ENCODE data around the gene GPATCH3. TPM values are rescaled to one million over a fixed set of nuclear protein-coding genes. Genes with fewer than 3 reads are reported as not detected.
A peak's percentile ranks its signal among the peaks of the same experiment; 100 is the strongest.
"Not testable (repeated sequence)": the region's sequence is repeated elsewhere in the genome, so short reads cannot be mapped to it uniquely, and the experiment has no call there.

The GPATCH3 gene
- total RNA-seq, 2 experiments from 2014 or later = 7.0 to 8.7 TPM

DNA sequence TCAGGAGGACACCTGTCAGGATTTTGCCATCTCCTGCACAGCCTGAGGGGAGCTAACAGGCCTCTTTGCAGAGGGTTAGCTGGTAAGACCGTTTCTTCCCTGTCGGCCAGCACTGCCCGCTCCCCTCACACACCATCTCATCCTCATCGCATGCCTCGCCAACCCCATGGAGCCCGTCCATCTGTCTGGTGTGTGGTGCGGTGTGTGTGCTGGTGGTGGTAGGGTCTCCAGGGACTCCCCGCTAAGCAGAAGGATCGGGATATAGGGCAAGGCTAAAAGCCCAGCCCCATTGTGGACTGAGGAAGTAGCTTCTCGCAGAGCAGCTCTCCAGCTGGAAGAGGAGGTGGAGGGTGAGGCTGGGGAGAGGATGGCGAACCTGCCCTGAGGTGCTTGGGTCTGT lies 44.1 kb downstream of the GPATCH3 start:
- Mint-ChIP-seq H3K36me3 (ENCODE audit: low read depth) (peaks cover 29% of the 10 kb centered on the region), H3K4me1 (no peaks in the 10 kb centered on the region), H3K4me3 (no peak overlapping the region), H3K9me3 (ENCODE audit: low read depth) (no peaks in the 10 kb centered on the region), H3K27ac (no peak overlapping the region), H3K27me3 (no peaks in the 10 kb centered on the region)
- ChIA-PET POLR2A (interaction anchor here (1.7 kb wide), 1 partner anchor 9 kb away, joined by 11 read pairs; no protein-coding TSS in a partner anchor), CTCF (interaction anchor here (0.6 to 2.5 kb wide), 4 partner anchors 9 to 254 kb away, joined by 4 to 7 read pairs (median 4); no protein-coding TSS in a partner anchor)
- no peak for ATAC-seq
- DNase-seq = no peak
- intact Hi-C loops (cut with DNase I, micrococcal nuclease) = no loop called here

DNA sequence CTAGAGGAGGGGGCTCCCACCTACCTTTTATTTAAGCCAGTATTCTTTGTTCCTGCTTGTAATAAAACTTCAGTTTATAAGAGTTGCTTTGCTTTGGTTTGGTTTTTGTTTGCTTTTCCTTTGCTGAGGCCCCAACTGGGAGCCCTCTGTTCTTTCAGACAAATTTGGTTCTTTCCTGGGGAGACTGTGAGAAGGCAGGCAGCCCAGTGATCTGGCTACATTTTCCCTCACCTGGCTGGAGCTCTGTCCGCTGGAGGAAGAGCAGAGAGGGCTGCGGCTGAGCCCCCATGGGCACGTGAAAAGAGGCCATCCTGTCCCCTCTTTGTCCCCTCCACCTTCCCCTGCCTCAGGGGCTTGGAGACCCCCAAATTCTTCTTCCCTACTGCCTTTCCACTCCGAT lies 44.6 kb downstream of the GPATCH3 start:
- DNase-seq (no peak), ATAC-seq (no peak)
- intact Hi-C loops (cut with DNase I, micrococcal nuclease) = no loop called here
- H3K9me3 Mint-ChIP-seq (ENCODE audit: low read depth) = no peaks in the 10 kb centered on the region
- POLR2A ChIA-PET = interaction anchor here (1.7 kb wide), 1 partner anchor 10 kb away, joined by 11 read pairs; no protein-coding TSS in a partner anchor
- no peak overlapping the region for H3K4me3 Mint-ChIP-seq
- no peaks in the 10 kb centered on the region for H3K4me1 Mint-ChIP-seq
- H3K36me3 Mint-ChIP-seq (ENCODE audit: low read depth) = peaks cover 33% of the 10 kb centered on the region
- H3K27ac Mint-ChIP-seq = no peak overlapping the region
- CTCF ChIA-PET = interaction anchor here (0.6 to 1.1 kb wide), 4 partner anchors 9 to 44 kb away, joined by 3 to 4 read pairs (median 4); no protein-coding TSS in a partner anchor
- H3K27me3 Mint-ChIP-seq = no peaks in the 10 kb centered on the region

DNA sequence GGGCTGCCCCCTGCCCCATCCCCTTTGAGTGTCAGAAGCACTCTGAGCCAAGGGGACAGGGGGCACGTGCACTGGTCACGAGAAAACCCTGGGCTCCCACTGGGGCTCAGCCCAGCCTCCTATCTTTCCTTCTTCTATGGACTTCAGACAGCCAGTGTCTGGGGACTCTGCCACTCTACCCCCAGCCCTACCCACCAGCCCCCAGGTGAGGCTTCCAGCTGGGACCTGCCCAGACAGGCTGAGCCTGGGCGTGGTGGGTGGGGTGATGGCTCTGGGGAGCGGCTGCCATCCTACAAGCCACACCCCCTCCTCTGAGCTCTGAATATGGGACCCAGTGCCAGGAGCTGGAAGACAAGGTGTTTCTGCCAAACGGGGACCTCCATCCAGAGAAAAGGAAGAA lies 45.4 kb downstream of the GPATCH3 start:
- DNase-seq (no peak), ATAC-seq (no peak)
- CTCF ChIA-PET = interaction anchor here (0.6 to 1.1 kb wide), 5 partner anchors 9 to 478 kb away, joined by 3 to 4 read pairs (median 3); no protein-coding TSS in a partner anchor
- intact Hi-C loops (cut with DNase I, micrococcal nuclease) = no loop called here
- Mint-ChIP-seq H3K36me3 (ENCODE audit: low read depth) (peaks cover 35% of the 10 kb centered on the region), H3K4me3 (no peak overlapping the region), H3K4me1 (no peaks in the 10 kb centered on the region), H3K27ac (peak overlapping the region; percentile 51), H3K9me3 (ENCODE audit: low read depth) (no peaks in the 10 kb centered on the region), H3K27me3 (no peaks in the 10 kb centered on the region)
- POLR2A ChIA-PET = interaction anchor here (1.7 kb wide), 1 partner anchor 11 kb away, joined by 11 read pairs; no protein-coding TSS in a partner anchor

DNA sequence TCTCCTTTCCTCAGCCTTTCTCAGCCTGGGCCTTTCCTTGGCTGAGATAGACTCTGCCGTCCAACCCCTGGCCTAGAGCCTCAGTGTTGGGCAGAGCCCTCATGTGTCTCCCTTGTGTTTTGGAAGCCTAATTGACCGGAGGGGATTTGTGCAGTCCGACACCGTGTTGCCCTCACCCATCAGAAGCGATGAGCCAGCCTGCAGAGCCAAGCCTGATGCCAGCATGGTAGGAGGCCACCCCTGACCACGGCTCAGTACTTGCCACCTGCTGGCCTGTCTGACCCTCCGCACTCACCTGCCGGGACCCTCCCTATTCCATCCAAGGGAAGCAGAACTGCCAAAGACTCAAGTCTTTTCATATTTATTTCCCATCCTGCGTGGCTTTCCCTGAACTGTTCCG lies 46.7 kb downstream of the GPATCH3 start:
- Mint-ChIP-seq H3K4me1 (no peaks in the 10 kb centered on the region), H3K36me3 (ENCODE audit: low read depth) (peaks cover 40% of the 10 kb centered on the region), H3K4me3 (no peak overlapping the region), H3K9me3 (ENCODE audit: low read depth) (no peaks in the 10 kb centered on the region), H3K27ac (no peak overlapping the region), H3K27me3 (no peaks in the 10 kb centered on the region)
- ChIA-PET CTCF (interaction anchor here (0.6 to 1.1 kb wide), 3 partner anchors 11 to 33 kb away, joined by 3 read pairs; no protein-coding TSS in a partner anchor), POLR2A (no interaction called here)
- ATAC-seq (no peak), DNase-seq (no peak)
- intact Hi-C loops (cut with DNase I, micrococcal nuclease) = loop anchor here (1.0 kb wide), 1 partner anchor 25 kb away; no protein-coding TSS in a partner anchor

DNA sequence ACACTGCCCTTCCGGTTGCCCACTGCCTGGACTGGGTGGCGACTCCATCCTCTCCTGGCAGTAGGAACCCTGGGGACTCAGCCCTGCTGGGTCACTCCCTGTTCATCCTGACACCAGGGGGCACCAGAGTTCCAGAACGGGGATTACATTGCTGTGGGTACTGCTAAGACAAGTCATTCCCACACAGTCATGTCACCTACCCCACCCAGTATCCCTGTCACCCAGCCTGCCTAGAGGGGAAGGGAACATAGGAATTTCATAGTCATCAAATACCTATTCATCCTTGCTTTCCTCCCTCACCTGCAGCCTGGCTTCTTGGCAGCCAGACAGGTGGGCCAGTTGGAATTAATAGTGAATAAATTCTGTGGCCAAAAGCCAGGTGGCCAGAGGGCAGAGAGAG lies 47.1 kb downstream of the GPATCH3 start:
- H3K27ac Mint-ChIP-seq = no peak overlapping the region
- no peaks in the 10 kb centered on the region for H3K27me3 Mint-ChIP-seq
- H3K9me3 Mint-ChIP-seq (ENCODE audit: low read depth) = no peaks in the 10 kb centered on the region
- DNase-seq (peak; percentile 87), ATAC-seq (peak; percentile 84)
- CTCF ChIA-PET = interaction anchor here (0.6 kb wide), 1 partner anchor 33 kb away, joined by 3 read pairs; no protein-coding TSS in a partner anchor
- no peaks in the 10 kb centered on the region for H3K4me1 Mint-ChIP-seq
- POLR2A ChIA-PET = no interaction called here
- no peak overlapping the region for H3K4me3 Mint-ChIP-seq
- peaks cover 44% of the 10 kb centered on the region for H3K36me3 Mint-ChIP-seq (ENCODE audit: low read depth)
- intact Hi-C loops (cut with DNase I, micrococcal nuclease) = loop anchor here (1.0 kb wide), 1 partner anchor 25 kb away; no protein-coding TSS in a partner anchor

DNA sequence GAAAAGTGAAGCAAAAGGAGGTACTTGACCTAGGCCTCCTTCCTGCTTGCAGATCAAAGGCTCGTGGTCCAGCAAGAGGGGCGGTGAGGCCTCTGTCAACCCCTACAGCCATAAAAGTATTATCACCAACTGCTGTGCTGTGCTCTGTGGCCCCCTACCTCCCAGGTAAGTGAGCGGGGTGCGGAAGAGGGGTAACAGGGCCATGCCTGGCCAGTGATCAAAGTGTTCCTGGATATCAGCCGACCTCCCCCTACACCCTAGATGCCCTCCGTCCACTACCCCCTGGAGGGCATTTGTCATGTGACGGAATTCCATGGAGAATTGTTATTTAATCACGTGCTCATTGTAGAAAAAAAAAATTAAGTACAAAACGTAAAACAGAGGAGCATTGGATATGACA lies 47.6 kb downstream of the GPATCH3 start:
- POLR2A ChIA-PET = no interaction called here
- CTCF ChIA-PET = interaction anchor here (0.6 to 1.1 kb wide), 2 partner anchors 19 to 32 kb away, joined by 3 read pairs; no protein-coding TSS in a partner anchor
- no peaks in the 10 kb centered on the region for H3K9me3 Mint-ChIP-seq (ENCODE audit: low read depth)
- peaks cover 46% of the 10 kb centered on the region for H3K36me3 Mint-ChIP-seq (ENCODE audit: low read depth)
- DNase-seq (no peak), ATAC-seq (no peak)
- H3K4me3 Mint-ChIP-seq = no peak overlapping the region
- H3K27me3 Mint-ChIP-seq = no peaks in the 10 kb centered on the region
- no peaks in the 10 kb centered on the region for H3K4me1 Mint-ChIP-seq
- H3K27ac Mint-ChIP-seq = no peak overlapping the region
- intact Hi-C loops (cut with DNase I, micrococcal nuclease) = loop anchor here (1.0 kb wide), 1 partner anchor 26 kb away; no protein-coding TSS in a partner anchor

DNA sequence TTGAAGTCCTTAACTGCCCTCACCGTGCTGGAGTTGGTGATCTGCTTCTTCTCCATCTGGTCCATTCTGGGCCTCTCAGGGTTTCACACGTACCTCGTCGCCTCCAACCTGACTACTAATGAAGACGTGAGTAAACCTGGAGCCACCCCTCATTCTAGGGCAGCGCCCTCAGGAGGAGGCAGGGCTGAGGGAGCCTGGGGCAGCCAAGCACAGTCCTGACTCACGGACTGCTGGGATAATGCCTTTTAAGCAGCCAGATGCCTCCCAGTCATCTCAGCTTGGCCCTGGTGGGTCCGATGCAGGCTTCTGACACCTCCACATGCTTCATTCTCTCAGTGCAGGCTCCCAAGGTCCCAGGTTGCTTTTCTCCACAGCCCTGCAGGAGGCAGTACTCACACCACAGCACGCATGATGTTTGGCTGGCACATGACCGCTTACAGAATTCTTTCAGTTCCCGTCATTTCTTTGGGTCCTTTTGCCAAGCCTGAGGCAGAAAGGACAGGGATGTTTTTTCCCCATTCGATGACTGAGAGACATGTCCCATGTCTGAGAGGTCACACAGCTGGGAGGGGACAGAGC lies 49.1 kb downstream of the GPATCH3 start:
- no peak for DNase-seq
- H3K9me3 Mint-ChIP-seq (ENCODE audit: low read depth) = no peaks in the 10 kb centered on the region
- POLR2A ChIA-PET = no interaction called here
- H3K4me1 Mint-ChIP-seq = no peaks in the 10 kb centered on the region
- no peaks in the 10 kb centered on the region for H3K27me3 Mint-ChIP-seq
- CTCF ChIA-PET = interaction anchor here (0.5 to 1.9 kb wide), 9 partner anchors 11 to 267 kb away, joined by 3 to 6 read pairs (median 3); partner anchors contain the start of gene GPN2
- ATAC-seq = no peak
- intact Hi-C loops (cut with DNase I, micrococcal nuclease) = no loop called here
- H3K27ac Mint-ChIP-seq = no peak overlapping the region
- no peak overlapping the region for H3K4me3 Mint-ChIP-seq
- H3K36me3 Mint-ChIP-seq (ENCODE audit: low read depth) = peaks cover 55% of the 10 kb centered on the region

DNA sequence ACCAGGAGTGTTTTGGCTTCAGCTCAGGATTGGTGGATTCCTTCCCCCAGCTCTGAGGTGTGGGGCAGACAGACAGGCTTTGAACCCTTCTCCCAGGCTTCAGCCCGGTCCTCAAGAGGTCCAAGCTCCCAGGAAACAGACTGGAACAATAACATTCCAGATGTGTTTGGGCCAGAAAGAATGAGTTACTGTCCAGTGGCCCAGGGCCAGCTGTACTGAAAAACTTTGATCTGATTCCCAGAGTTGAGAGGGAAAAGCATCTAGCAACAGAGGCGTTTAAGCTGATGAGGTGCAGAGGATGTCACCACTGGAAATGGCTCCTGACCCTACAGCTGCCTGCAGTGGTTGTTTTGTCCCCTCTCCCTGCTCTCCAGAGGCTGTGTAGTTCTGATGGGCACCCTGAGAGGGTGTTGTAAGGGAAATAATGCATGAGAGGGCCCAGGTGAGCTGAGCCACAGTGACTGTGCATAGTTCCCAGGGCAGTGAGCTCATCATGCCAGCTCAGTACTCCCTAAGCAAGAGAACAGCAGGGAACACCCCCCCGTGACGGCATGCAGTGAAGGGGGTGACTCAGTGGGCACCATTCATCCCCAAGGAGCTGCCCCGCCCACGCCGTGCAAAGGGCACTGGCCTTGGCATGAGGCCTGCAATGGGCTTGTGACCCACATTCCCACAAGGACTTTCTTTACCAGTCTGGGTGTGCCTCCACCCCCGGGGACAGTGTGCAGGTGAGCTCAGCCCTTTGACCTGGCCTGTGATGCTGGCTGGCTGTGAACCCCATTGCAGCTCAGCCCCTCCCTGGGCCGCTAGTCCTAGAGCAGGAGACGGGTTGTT lies 51.1 kb downstream of the GPATCH3 start:
- ChIA-PET POLR2A (no interaction called here), CTCF (interaction anchor here (0.5 to 2.2 kb wide), 15 partner anchors 10 to 895 kb away, joined by 3 to 10 read pairs (median 4); no protein-coding TSS in a partner anchor)
- Mint-ChIP-seq H3K36me3 (ENCODE audit: low read depth) (peaks cover 57% of the 10 kb centered on the region), H3K4me3 (no peak overlapping the region), H3K4me1 (peaks cover 6% of the 10 kb centered on the region), H3K27me3 (no peaks in the 10 kb centered on the region), H3K27ac (no peak overlapping the region), H3K9me3 (ENCODE audit: low read depth) (no peaks in the 10 kb centered on the region)
- no peak for ATAC-seq
- intact Hi-C loops (cut with DNase I, micrococcal nuclease) = no loop called here
- peak; percentile 22 for DNase-seq

DNA sequence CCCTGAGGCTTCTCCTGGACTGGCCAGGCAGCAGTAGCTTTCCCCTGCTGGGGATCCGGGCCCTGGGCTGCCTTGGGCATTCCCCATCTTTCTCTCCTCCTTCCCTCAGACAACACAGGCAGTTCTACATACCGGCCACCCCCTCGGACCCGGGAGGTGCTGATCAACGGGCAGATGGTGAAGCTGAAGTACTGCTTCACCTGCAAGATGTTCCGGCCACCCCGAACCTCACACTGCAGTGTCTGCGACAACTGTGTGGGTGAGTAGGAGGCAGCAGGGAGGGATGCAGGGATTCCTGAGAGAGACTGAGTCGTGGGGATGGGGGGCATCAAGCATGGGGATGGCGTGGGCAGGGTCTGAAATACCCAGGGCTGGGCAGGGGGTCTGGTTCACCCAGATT lies 51.8 kb downstream of the GPATCH3 start:
- Mint-ChIP-seq H3K36me3 (ENCODE audit: low read depth) (peaks cover 60% of the 10 kb centered on the region), H3K9me3 (ENCODE audit: low read depth) (no peaks in the 10 kb centered on the region), H3K27ac (no peak overlapping the region), H3K4me3 (no peak overlapping the region), H3K4me1 (peaks cover 8% of the 10 kb centered on the region), H3K27me3 (no peaks in the 10 kb centered on the region)
- intact Hi-C loops (cut with DNase I, micrococcal nuclease) = no loop called here
- ChIA-PET POLR2A (interaction anchor here (1.2 kb wide), 1 partner anchor 17 kb away, joined by 11 read pairs; no protein-coding TSS in a partner anchor), CTCF (interaction anchor here (0.5 to 2.2 kb wide), 8 partner anchors 10 to 307 kb away, joined by 3 to 10 read pairs (median 4); no protein-coding TSS in a partner anchor)
- no peak for ATAC-seq
- DNase-seq = no peak

DNA sequence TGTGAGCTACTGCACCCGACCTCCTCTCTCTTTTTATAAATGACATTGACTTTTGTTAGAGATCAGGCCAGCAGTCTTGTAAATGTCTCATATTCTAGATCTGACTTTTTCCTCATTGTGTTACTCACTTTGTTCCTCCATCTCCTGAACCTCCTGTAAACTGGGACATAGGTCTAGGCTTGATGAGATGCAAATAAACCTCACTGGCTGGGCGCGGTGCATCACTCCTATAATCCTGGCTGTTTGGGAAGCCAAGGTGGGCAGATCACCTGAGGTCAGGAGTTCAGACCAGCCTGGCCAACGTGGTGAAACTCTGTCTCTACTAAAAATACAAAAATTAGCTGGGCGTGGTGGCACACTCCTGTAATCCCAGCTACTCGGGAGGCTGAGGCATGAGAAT lies 52.4 kb downstream of the GPATCH3 start:
- H3K4me3 Mint-ChIP-seq; H3K27me3 Mint-ChIP-seq; H3K4me1 Mint-ChIP-seq; intact Hi-C loops (cut with DNase I, micrococcal nuclease); ATAC-seq; H3K9me3 Mint-ChIP-seq (ENCODE audit: low read depth); DNase-seq; CTCF ChIA-PET; H3K27ac Mint-ChIP-seq: not testable (repeated sequence)
- POLR2A ChIA-PET = interaction anchor here (1.2 kb wide), 1 partner anchor 17 kb away, joined by 11 read pairs; no protein-coding TSS in a partner anchor
- H3K36me3 Mint-ChIP-seq (ENCODE audit: low read depth) = peaks cover 55% of the 10 kb centered on the region

DNA sequence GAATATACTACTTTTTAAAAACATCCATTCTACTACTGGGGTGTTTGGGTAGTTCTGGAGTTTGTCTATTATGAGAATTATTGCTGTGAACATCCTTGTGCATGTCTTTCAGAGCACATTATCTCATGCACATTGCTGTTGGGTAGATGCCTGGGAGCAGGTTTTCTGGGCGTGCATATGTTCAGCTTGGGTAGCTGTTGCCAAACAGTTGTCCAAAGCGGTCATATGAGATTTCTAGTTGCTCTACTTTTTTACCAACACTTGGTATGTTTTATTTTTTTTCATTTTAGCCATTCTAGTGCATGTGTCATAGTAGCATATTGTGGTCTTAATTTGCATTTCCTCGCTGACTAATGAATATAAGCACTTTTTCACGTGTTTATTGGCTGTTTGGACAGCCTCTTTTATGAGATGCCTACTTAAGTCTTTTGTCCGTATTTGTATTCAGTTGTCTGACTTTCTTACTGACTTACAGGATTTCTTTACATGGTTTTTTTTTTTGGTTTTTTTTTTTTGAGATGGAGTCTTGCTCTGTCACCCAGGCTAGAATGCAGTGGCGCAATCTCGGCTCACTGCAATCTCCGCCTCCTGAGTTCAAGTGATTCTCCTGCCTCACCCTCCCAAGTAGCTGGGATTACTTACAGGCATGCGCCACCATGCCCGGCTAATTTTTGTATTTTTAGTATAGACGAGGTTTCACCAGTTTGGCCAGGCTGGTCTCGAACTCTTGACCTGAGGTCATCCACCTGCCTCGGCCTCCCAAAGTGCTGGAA lies 55.7 kb downstream of the GPATCH3 start:
- H3K27ac Mint-ChIP-seq = no peak overlapping the region

More for the DNA sequence above, 55.7 kb downstream of the GPATCH3 start:
- peaks cover 8% of the 10 kb centered on the region for H3K4me1 Mint-ChIP-seq
- H3K9me3 Mint-ChIP-seq (ENCODE audit: low read depth) = no peaks in the 10 kb centered on the region
- H3K4me3 Mint-ChIP-seq = no peak overlapping the region
- DNase-seq (no peak), ATAC-seq (no peak)
- POLR2A ChIA-PET = no interaction called here
- no peaks in the 10 kb centered on the region for H3K27me3 Mint-ChIP-seq
- intact Hi-C loops (cut with DNase I, micrococcal nuclease) = no loop called here
- peaks cover 40% of the 10 kb centered on the region for H3K36me3 Mint-ChIP-seq (ENCODE audit: low read depth)
- CTCF ChIA-PET = interaction anchor here (1.0 to 1.3 kb wide), 2 partner anchors 12 to 23 kb away, joined by 3 read pairs; no protein-coding TSS in a partner anchor
